HK-2 (cell line): Measurements from ENCODE around the gene TFR2.

Experiments
- DNase-seq: peaks from one replicate; pipeline ENCODE4 v3.0.0-alpha.2; 2018; ENCODE audit not compliant: unreplicated experiment

Gene TFR2

DNA sequence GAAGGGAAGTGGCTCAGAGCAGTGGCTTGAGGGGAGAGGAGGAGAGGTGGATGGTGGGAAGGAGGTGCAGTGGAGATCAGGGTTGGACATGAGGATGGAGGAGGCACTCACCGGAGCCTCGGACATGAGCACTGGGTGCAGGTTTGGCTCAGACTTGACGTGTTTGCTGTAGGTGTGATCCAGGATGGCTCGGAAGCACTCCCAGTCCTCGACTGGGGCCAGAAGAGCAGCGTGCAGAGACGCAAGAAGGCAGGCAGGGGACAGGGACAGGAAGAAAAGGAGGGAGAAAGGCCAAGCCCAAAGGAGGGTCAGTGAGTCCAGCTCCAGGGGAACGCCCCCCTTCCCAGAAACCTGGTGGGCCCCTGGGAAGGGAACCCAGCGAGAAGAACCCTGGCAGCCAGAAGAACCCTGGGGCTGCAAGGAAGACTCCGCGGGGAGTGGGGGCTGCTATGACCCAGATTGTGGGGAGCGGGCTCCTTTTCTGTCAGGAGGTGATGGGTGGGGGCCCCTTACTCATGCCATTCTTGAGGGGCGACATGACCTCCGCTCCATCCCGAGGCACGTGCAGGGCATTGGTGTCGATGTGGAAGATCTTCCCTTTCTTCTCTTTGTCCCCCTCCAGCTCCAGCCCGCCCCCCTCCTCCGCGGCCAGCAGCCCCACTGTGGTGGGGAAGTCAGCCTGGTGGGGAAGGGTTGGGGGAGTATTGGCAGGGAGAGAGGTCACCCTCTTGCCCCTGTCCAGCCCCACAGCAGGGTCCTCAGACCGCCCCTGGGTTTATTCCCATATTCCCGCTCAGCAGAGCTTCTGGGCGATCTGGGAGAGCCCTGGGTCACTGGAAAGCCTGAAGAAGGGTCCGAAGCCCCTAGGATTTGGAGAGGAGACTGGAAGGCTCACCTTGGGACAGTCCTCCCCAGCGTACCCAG is 13.8 kb upstream of the TFR2 start:
- DNase-seq, result no peak

DNA sequence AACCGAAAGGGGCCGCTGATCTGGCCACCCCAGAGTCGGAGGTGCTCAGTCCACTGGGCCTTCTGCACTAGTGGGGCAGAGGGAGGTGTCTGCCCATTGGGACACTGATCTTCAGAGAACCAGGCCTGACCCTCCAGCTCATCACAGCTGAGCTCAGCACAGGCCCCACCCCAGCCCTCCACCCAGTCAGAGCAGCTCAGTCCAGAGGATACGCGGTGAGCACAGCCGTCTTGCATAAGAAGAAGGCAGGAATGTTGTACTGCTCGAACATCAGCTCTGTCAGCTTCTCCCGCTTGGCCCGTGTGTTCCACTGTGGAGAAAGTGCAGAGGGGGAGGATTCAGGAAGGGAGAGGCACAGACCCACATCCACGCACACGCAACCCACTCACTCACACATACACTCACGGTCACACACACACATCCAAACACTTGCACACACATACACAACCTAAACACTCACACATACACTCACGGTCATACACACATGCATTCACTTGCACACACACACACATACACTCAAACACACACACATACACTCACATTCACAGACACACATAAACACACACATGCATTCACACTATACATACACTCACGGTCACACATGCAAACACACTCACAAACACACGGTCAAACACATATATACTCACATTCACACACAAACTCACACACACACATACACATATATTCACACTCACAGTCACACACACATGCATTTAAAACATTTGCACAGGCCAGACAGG is 8.6 kb upstream of the TFR2 start:
- no peak for DNase-seq

DNA sequence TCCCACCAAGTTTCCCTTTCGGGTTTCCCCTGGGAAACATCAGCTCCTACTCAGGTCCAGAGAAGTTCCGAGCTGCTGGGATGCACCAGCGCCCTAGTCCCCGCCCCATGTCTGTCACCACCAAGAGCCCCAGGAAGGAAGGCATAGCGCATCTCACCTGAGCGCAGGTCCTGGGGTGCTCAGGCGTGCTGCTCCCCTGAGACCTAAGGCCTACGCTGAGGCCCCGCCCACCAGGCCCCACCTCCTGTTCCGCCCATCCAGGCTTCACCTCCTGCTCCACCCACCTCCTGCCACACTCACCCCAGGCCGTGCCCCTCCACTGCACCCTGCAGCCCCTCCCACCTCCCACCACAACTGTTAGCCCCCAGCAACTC is 1.2 kb upstream of the TFR2 start:
- no peak for DNase-seq

DNA sequence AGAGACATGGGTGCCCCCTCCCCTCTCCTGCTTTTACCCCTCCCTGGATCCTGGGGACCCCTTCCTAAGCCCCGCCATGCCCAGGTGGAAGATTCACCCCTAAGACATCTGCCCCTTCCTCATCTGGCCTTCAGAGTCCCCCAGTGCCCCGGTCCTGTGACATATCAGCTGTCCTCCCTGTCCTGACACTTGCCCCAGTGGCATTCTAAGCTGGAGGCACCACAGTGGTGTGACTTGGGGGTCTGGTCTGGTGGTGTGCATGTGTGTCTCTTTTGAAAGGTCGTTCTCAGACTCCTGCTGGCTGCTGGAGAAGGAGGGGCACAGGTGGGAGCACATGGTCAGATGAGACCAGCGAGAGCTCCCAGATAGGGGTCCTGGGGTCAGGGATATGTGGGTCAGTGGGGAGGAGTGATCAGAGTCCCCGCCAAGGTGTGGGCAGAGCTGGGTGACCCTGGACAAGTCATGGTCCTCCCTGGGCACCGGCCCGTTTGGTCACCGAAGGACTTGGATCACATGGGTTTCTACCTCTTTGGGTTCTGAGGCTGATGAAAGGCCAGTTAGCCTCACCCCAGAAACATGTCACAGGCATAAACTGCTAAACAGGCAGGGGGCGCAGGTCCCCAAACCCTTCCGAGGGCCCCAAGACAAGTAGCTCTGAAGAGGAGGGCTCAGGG is 645 bp upstream of the TFR2 start:
- no peak for DNase-seq

GRCh38 chr7:100640517-100641440 is 573 bp downstream of the TFR2 start:
- DNase-seq, result no peak

- no peak for DNase-seq
Observed at GRCh38 chr7:100639995-100640516, 1.3 kb downstream of the TFR2 start.

DNA sequence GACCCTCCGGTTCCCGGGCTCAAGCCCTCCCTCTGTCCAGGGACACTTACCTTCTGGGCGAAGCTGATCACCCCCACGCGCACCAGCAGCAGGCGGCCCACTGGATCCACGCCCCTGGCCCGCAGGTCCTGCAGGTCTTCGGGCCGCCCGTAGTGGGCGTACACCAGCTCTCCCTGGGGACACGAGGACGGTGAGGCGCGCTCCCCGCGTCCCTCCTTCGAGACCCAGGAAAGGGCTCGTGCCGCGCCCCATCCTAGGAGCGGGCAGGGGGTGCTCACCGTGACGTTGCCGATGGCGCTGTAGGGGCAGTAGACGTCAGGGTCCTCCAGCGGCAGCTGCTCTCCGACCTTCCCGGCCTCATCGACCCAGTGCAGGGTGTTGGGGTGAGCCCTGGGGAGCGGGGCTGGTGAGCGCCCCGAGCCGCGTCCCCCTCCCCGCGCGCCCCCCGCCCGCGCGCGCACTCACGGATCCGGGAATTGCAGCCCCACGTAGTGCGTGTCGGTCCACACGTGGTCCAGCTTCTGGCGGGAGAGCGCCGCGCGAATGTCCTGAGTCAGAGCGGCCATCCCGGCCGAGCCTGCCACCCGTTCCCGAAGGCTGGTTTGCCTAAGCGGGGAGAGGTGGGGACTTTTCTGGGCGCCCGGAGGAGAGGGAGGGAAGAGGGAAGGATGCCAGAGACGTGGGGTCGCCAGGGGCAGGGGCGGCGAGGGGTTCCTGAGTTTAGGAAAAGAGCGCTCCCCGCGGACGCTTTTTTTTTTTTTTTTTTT is 8.2 kb downstream of the TFR2 start:
- DNase-seq, result peak; percentile 83

DNA sequence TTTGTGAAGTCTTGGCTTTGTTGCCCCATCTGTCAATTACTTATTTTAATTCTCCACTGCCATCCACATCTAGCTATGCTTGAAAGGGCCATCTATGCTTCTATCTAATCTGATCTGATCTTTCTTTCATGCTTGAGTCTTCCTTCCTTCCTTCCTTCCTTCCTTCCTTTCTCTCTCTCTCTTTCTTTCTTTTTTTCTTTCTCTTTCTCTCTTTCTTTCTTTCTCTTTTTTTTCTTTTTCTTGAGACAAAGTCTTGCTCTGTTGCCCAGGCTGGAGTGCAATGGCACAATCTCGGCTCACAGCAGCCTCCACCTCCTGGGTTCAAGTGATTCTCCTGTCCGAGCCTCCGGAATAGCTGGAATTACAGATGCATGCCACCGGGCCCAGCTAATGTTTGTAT is 11.3 kb downstream of the TFR2 start:
- no peak for DNase-seq

DNA sequence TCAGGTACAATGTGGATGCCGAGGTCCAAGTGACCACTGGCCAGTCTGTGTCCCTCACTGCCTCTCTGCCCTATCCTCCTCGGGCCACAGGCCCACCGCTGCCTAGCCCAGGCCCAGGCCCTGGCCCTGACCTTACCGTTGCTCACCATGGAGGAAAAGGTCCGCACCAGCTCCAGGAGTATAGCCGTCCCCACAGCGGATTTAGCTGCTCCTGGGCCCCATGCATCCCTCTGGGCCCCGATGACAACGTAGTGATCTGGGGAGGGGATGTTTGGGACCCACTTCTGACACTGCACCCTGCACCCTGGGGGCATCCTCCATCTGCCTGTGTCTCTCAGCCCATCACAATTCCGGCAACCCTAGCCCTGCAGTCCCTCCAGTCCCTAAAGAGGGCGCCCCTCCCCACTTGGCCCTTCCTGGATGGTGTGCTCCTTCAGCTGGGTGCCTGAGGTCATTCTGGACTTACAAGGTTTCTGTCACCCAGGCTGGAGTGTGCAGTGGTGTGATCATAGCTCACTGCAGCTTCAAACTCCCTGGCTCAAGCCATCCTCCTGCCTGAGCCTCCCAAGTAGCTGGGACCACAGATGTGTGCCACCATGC is 12.1 kb downstream of the TFR2 start:
- DNase-seq, result peak; percentile 37

GRCh38 chr7:100627238-100627549 is 14.2 kb downstream of the TFR2 start:
- DNase-seq, result no peak

DNA sequence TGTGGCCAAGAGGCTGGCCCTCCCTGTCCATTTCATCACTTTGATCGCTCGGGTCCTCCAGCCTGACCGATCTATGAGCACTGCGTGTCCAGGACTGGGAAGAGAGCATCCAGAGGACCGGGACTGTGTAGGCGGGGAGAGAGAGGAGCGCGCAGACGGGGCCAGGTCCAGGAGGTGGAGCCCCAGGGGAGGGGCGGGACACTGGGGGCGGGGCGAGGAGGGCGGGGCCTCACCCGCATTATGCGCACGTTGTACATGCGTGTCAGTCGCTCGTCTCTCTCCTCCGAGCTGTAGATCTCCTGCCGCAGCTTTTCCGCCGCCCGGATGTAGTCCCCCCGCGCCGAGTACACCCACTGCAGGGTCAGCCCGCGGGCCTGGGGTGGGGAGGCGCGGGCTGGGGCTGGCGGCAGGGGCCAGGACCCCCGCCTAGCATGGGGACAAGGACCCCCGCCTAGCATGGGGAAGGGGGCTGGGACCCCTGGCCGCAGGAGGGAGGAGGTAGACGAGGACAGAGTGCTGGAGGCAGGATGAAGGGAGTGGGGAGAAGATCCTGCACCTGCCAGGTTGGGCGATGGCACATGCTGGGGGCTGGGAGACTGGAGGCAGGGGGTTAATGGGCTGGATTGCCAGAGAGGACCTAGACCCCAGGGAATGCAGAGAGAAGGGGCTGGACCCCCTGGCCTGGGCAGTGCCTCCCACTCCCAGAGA is 14.7 kb downstream of the TFR2 start:
- no peak for DNase-seq

DNA sequence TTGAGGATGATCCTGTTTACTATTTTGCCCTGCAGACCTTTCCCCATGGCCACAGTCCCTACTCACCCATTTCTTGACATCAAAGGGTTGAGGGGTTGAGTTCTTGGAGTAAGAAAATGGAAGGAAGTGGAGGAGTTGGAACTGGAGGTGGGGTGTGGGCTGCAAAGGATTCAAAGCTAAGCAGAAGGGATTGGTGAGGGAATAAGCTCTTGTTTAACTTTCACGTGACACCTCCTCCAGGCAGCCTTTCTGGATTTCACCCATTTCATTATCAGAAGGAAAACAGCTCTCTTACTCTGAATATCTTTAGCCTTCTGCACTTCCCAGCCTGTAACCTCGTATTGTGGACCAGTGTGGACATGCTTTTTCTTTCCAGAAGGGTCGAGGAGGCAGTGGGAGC is 15.3 kb downstream of the TFR2 start:
- no peak for DNase-seq

GRCh38 chr7:100623951-100624824 is 17.2 kb downstream of the TFR2 start:
- no peak for DNase-seq

DNA sequence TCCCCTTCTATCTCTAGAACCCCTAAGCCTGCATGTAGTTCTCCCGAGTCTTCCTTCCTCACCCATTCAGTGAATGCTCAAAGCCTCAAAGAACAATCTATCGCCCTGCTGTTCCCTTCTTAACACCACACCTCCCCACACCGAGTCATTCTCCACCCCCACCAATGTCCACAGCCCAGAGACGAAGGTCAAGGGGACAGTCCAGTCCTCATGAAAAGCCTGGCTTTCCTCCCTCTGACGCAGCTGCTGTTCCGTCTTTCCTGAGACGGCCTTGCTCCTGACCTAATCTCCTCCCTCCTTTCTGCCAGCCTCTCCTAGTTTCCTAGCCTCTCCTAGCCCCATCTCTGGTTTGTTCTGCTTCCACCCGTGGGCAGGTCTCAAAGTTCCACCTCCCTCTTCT is 19.8 kb downstream of the TFR2 start:
- DNase-seq, result no peak

DNA sequence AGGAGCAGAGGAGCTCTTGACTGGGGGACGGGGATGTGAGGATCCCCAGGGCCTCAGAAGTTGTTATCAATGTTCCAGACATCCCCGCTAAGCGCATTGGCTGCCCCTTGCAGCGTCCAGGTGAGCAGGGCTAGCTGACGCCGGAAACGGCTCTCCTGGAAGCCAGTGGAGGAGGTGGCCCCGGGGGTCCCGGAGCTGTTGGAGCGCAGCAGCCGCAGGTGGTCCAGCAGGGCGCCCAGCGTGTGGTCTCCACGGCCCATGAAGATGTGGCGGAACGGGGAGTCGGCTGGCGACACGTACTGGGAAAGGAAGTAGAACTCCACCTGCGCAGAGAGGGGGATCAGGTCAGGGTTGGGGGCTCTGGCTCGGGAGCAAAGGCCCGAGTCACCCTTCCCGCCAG is 20.5 kb downstream of the TFR2 start:
- no peak for DNase-seq

DNA sequence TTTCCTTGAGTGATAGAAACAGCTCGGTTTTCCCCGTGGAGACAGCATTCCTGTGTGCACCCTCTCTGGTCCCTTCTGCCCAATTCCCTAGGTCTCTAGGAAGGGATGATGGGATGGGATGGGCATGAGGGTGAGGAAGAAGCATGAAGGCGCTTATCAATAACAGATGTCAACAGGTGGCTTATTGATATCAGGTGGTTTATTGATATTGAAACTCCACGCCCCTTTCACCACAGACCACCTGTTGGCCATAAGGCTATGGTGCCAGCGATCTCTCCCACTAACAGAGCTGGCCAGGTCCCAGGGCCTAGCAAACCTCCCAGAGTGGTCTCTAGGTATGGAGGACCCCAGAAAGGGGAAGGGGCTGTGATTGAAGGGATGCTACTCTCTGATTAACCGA is 21.1 kb downstream of the TFR2 start:
- no peak for DNase-seq

- DNase-seq, result no peak
Observed at GRCh38 chr7:100614308-100614861, 27.0 kb downstream of the TFR2 start.

GRCh38 chr7:100613412-100614175 is 27.8 kb downstream of the TFR2 start:
- DNase-seq, result no peak
